HG03469 (cell line): ENCODE results near the gene LCE2B.

Experiments used
- ATAC-seq: cut with Tn5 transposase; IDR thresholded peaks from one replicate; pipeline ENCODE4 v1.9.1; 2021; ENCODE audit warnings: mild to moderate bottlenecking, moderate library complexity, moderate number of reproducible peaks; ENCODE audit not compliant: unreplicated experiment

LCE2B gene

DNA sequence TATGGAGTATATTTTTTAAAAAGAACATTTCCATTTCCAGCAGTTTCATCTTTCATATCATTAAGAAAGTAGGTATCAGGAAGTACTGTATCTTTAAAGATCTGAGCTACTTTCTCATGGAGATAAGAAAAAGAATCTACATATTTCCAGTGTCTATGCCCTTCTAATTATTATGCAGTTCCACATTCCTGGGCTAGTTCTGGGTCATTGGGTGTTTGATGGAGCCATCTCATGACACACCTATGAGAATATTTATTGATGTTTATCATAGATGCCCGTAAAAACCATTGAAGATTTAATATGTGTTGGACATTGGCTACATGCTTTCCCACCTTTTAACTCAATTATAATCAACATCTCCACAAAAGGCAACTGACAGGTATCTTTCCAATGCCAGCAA, 43.1 kb downstream of the LCE2B start:
- ATAC-seq: no peak

DNA sequence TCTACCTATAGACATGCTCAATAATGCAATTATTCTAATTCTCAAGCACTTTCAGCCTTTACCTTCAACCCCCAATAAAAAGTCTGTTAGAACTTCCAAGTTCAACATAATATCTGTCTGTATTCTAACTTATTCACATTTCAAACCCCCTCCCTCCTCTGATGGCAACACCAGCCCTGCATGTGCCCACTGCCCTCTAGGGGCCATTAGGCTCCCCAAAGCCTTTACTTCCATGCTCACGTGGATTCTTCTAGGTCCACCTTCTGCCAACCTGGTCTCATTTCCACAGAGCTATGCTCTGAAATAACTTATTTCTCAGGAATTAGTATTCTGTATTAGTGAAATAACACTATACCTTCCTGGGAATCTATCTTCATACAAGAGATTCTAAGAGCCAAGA, 49.7 kb downstream of the LCE2B start:
- no peak for ATAC-seq
